CD8-positive, alpha-beta memory T cell (primary cell): ENCODE data around the gene KRTAP10-9. TPM values are rescaled to one million over a fixed set of nuclear protein-coding genes. Genes with fewer than 3 reads are reported as not detected.
"Not testable (repeated sequence)": the region's sequence is repeated elsewhere in the genome, so short reads cannot be mapped to it uniquely, and the experiment has no call there.

ENCODE experiments used
- CTCF ChIA-PET: fragments of 350-600 bp; sonication (Branson Sonifier 250); formaldehyde crosslinking; loops from one replicate; lab custom pipeline; 2021; ENCODE audit warnings: antibody characterized with exemption; lab: Charles Lee
- POLR2A ChIA-PET: fragments of 350-600 bp; sonication (Branson Sonifier 250); formaldehyde crosslinking; loops from one replicate; lab custom pipeline; 2021; ENCODE audit warnings: antibody characterized with exemption; lab: Charles Lee
- DNase-seq, 5 donors: peaks; one replicate each; pipeline versions ENCODE4 v3.0.0 to v3.0.0-alpha.2; 2020 to 2022; ENCODE audit warnings: mixed read lengths in 1 of 5
- H3K27ac ChIP-seq: one replicate; pipeline ENCODE4 v1.7.0; 2013; ENCODE audit warnings: low read depth, mild to moderate bottlenecking, low read length, moderate library complexity
- H3K27me3 ChIP-seq: 2 replicates; pipeline ENCODE4 v1.7.0; 2013; ENCODE audit warnings: low read length, mild to moderate bottlenecking; ENCODE audit not compliant: insufficient read depth, poor library complexity, severe bottlenecking
- H3K36me3 ChIP-seq: 2 replicates; pipeline ENCODE4 v1.7.0; 2013; ENCODE audit warnings: mild to moderate bottlenecking, low read length, moderate library complexity; ENCODE audit not compliant: insufficient read depth
- H3K4me1 ChIP-seq: 2 replicates; pipeline ENCODE4 v1.7.0; 2013; ENCODE audit warnings: mild to moderate bottlenecking, low read length, moderate library complexity; ENCODE audit not compliant: insufficient read depth
- H3K4me3 ChIP-seq: 2 replicates; pipeline ENCODE4 v1.7.0; 2013; ENCODE audit warnings: mild to moderate bottlenecking, low read length
- H3K9me3 ChIP-seq: 2 replicates; pipeline ENCODE4 v1.7.0; 2013; ENCODE audit warnings: mild to moderate bottlenecking, low read length
- H3K27ac Mint-ChIP-seq, 8 donors: one replicate each; pipeline ENCODE4 v1.8.0; 2020 to 2021; ENCODE audit warnings: mixed read lengths in 8 of 8, mild to moderate bottlenecking in 6 of 8, inconsistent platforms in 3 of 8, moderate library complexity in 3 of 8
- H3K27me3 Mint-ChIP-seq, 2 donors: one replicate each; pipeline ENCODE4 v1.8.0; 2020 to 2021; ENCODE audit warnings: mixed read lengths in 2 of 2, mild to moderate bottlenecking in 1 of 2, moderate library complexity in 1 of 2
- H3K36me3 Mint-ChIP-seq, 3 donors: one replicate each; pipeline ENCODE4 v1.8.0; 2020 to 2021; ENCODE audit warnings: mixed read lengths in 3 of 3, inconsistent platforms in 1 of 3, mild to moderate bottlenecking in 1 of 3
- H3K4me1 Mint-ChIP-seq, 3 donors: one replicate each; pipeline ENCODE4 v1.8.0; 2020 to 2021; ENCODE audit warnings: mixed read lengths in 3 of 3, inconsistent platforms in 1 of 3, mild to moderate bottlenecking in 1 of 3
- H3K4me3 Mint-ChIP-seq, 7 donors: one replicate each; pipeline ENCODE4 v1.8.0; 2020 to 2021; ENCODE audit warnings: mixed read lengths in 7 of 7, mild to moderate bottlenecking in 6 of 7, moderate library complexity in 4 of 7, inconsistent platforms in 2 of 7
- H3K9me3 Mint-ChIP-seq, 5 donors: one replicate each; pipeline ENCODE4 v1.8.0; 2020 to 2022; ENCODE audit warnings: mixed read lengths in 5 of 5, mild to moderate bottlenecking in 3 of 5, moderate library complexity in 2 of 5, inconsistent platforms in 1 of 5
- polyA plus RNA-seq: library from polyadenylated mRNA; unstranded; fragments of 300-500 nt; fragmentation: Illumina TruSeq; gene quantifications from one replicate; pipeline ENCODE4 v1.2.3, GENCODE V29; 2021
- total RNA-seq, 2 experiments: library from RNA; stranded (reverse); gene quantifications; one replicate each; pipeline ENCODE4 v1.2.3, GENCODE V29; 2021

KRTAP10-9 gene
- total and polyA plus RNA-seq, 3 experiments from 2014 or later = not detected

GRCh38 chr21:44654576-44655175, 27.8 kb downstream of the KRTAP10-9 start, which contains the start of gene KRTAP12-4:
TSS of gene KRTAP12-4 (minus strand) at chr21:44654659. CDS start at chr21:44654614, 45 bp downstream.
- H3K27ac ChIP-seq = no peak within 1 kb of the TSS
- peaks cover 11 to 25% (median 14%) of the 10 kb centered on the region in 5 donors for H3K9me3 Mint-ChIP-seq
- peaks cover 59 to 74% (median 70%) of the 10 kb centered on the region in 3 donors for H3K4me1 Mint-ChIP-seq
- no peak within 1 kb of the TSS for H3K4me3 ChIP-seq
- peak within 1 kb of the TSS; percentile 64 to 79 (median 71) for H3K4me3 Mint-ChIP-seq
- CTCF ChIA-PET = interaction anchor here (0.9 to 1.1 kb wide), 2 partner anchors 88 to 144 kb away, joined by 3 read pairs; no protein-coding TSS in a partner anchor
- H3K36me3 ChIP-seq = no peaks in the 10 kb centered on the region
- H3K36me3 Mint-ChIP-seq = peaks cover 3 to 14% (median 13%) of the 10 kb centered on the region in 3 donors
- POLR2A ChIA-PET = interaction anchor here (0.8 kb wide), 1 partner anchor 27 kb away, joined by 3 read pairs; no protein-coding TSS in a partner anchor
- peaks cover 63% of the 10 kb centered on the region for H3K4me1 ChIP-seq
- no peaks in the 10 kb centered on the region for H3K27me3 ChIP-seq
- H3K27ac Mint-ChIP-seq = peak within 1 kb of the TSS; percentile 84 to 98 (median 95)
- peaks cover 0 to 4% of the 10 kb centered on the region in 2 donors for H3K27me3 Mint-ChIP-seq
- DNase-seq = peak in 1 of 5 donors; percentile 64
- H3K9me3 ChIP-seq = peaks cover 9% of the 10 kb centered on the region

DNA sequence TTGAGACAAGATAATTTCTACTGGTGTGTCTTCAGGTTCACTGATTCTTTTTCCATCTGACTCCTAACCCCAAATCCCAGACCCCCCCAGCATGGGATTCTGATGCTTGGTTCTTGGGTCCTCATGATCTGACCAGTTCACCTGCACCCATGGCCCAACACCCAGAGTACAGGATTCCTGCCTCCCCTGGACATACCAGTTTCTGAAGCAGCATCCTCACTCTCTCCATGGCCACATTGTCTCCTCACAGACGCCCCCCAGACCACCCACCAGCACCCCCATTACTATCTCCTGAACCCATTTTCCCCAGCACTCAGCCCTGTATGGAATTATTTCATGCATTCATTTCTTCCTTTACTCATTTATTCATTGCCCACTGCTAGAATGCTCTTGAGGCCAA, 30.0 kb downstream of the KRTAP10-9 start:
- no peak for DNase-seq
- H3K4me1 Mint-ChIP-seq = peaks cover 67 to 77% (median 72%) of the 10 kb centered on the region in 3 donors
- H3K36me3 Mint-ChIP-seq = peaks cover 4 to 18% (median 13%) of the 10 kb centered on the region in 3 donors
- H3K4me3 Mint-ChIP-seq = peak overlapping the region; percentile 37 to 85 (median 67)
- ChIA-PET POLR2A (interaction anchor here (0.7 to 1.8 kb wide), 6 partner anchors 12 to 145 kb away, joined by 3 to 23 read pairs (median 4); partner anchors contain the start of gene UBE2G2), CTCF (interaction anchor here (0.7 to 2.1 kb wide), 8 partner anchors 27 to 146 kb away, joined by 3 to 11 read pairs (median 4); no protein-coding TSS in a partner anchor)
- peaks cover 0 to 4% of the 10 kb centered on the region in 2 donors for H3K27me3 Mint-ChIP-seq
- H3K9me3 Mint-ChIP-seq = peaks cover 11 to 25% (median 15%) of the 10 kb centered on the region in 5 donors
- Histone ChIP-seq H3K4me1 (peaks cover 68% of the 10 kb centered on the region), H3K36me3 (no peaks in the 10 kb centered on the region), H3K4me3 (peak overlapping the region; percentile 49), H3K27ac (peak overlapping the region; percentile 67), H3K9me3 (peaks cover 9% of the 10 kb centered on the region), H3K27me3 (no peaks in the 10 kb centered on the region)
- peak overlapping the region; percentile 91 to 99 (median 96) for H3K27ac Mint-ChIP-seq

- peak; percentile 48 to 91 (median 83) for DNase-seq
- Mint-ChIP-seq H3K4me1 (peaks cover 67 to 74% (median 72%) of the 10 kb centered on the region in 3 donors), H3K36me3 (peaks cover 8 to 18% (median 13%) of the 10 kb centered on the region in 3 donors), H3K27me3 (peaks cover 0 to 6% of the 10 kb centered on the region in 2 donors), H3K27ac (peak within 1 kb of the TSS; percentile 91 to 99 (median 96)), H3K9me3 (peaks cover 11 to 31% (median 16%) of the 10 kb centered on the region in 5 donors), H3K4me3 (peak within 1 kb of the TSS; percentile 37 to 85 (median 71))
- Histone ChIP-seq H3K27ac (peak within 1 kb of the TSS; percentile 67), H3K4me3 (peak within 1 kb of the TSS; percentile 49), H3K27me3 (no peaks in the 10 kb centered on the region), H3K9me3 (peaks cover 9% of the 10 kb centered on the region), H3K36me3 (no peaks in the 10 kb centered on the region), H3K4me1 (peaks cover 68% of the 10 kb centered on the region)
- POLR2A ChIA-PET = interaction anchor here (0.6 to 1.8 kb wide), 11 partner anchors 13 to 269 kb away, joined by 3 to 23 read pairs (median 3); partner anchors contain the start of gene UBE2G2
- CTCF ChIA-PET = interaction anchor here (0.7 to 2.1 kb wide), 11 partner anchors 9 to 148 kb away, joined by 3 to 11 read pairs (median 3); partner anchors contain the start of gene KRTAP12-1
Measured at GRCh38 chr21:44657635-44658540, 31.0 kb downstream of the KRTAP10-9 start, which contains the start of gene KRTAP12-3. TSS of gene KRTAP12-3 (plus strand) at chr21:44657932. CDS start at chr21:44657980, 48 bp downstream.

DNA sequence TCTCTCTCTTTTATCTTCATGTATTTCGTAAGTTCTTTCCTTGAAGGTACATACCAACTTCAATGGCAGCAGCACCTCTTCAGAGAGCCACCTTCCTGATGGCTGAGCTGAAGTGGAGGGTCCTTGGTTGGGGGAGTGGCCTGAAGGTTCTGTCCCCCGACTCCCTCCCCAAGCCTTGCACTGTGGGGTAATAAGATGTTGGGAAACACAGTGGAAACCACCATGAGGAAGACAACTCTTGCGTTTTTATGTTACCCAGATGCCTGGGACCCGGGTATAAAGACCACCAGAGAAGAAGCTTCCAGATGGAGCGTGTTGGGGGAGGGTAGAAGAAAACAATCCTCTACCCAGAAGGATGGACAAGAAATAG, 31.6 kb downstream of the KRTAP10-9 start:
- ChIA-PET CTCF (interaction anchor here (0.9 to 2.1 kb wide), 8 partner anchors 9 to 148 kb away, joined by 3 to 11 read pairs (median 4); partner anchors contain the start of gene KRTAP12-1), POLR2A (interaction anchor here (1.7 to 1.8 kb wide), 2 partner anchors 40 to 143 kb away, joined by 4 to 23 read pairs; partner anchors contain the start of gene UBE2G2)
- peaks cover 8 to 18% (median 13%) of the 10 kb centered on the region in 3 donors for H3K36me3 Mint-ChIP-seq
- H3K27me3 Mint-ChIP-seq = peaks cover 0 to 6% of the 10 kb centered on the region in 2 donors
- no peaks in the 10 kb centered on the region for H3K36me3 ChIP-seq
- H3K4me1 ChIP-seq = peaks cover 64% of the 10 kb centered on the region
- no peak for DNase-seq
- peak overlapping the region; percentile 38 for H3K4me3 ChIP-seq
- H3K4me1 Mint-ChIP-seq = peaks cover 63 to 68% (median 66%) of the 10 kb centered on the region in 3 donors
- peak overlapping the region; percentile 91 to 99 (median 96) for H3K27ac Mint-ChIP-seq
- peak overlapping the region; percentile 37 to 85 (median 71) for H3K4me3 Mint-ChIP-seq
- peaks cover 9% of the 10 kb centered on the region for H3K9me3 ChIP-seq
- peak overlapping the region; percentile 67 for H3K27ac ChIP-seq
- H3K9me3 Mint-ChIP-seq = peaks cover 11 to 33% (median 18%) of the 10 kb centered on the region in 5 donors
- H3K27me3 ChIP-seq = no peaks in the 10 kb centered on the region

DNA sequence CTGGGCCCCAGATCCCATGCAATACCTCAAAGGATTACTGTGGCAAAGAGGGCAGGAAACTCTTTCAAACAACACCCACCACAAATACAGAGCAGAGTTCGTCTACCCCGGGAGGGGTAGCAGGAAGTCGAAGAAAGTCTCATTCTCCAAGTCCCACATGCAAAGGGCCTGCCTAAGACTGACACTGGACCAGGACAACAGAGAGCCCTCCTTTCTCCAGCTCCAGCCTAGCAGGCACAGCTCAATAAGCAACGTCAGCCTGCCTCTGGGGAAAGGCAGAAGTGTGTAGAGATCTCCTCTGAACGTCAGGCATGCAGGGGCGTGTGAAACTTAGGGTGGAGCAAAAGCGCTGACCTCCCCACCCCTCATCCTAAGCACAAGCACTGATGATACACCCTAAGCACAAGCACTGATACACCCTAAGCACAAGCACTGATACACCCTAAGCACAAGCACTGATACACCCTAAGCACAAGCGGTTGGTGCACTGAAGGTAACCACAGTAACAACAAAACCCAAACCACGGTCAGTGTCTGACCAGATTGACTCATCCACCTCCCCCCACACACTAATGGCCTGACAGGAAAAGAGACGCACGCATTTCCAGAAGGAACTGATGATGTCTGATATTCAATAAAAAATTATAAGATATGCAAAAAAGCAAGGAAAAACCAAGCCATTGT, 32.2 kb downstream of the KRTAP10-9 start:
- DNase-seq = peak in 2 of 5 donors; percentile 45 to 62
- peak overlapping the region; percentile 37 to 85 (median 71) for H3K4me3 Mint-ChIP-seq
- H3K9me3 Mint-ChIP-seq = peaks cover 8 to 31% (median 22%) of the 10 kb centered on the region in 5 donors
- Histone ChIP-seq H3K36me3 (no peaks in the 10 kb centered on the region), H3K27me3 (no peaks in the 10 kb centered on the region), H3K4me1 (peaks cover 59% of the 10 kb centered on the region), H3K4me3 (peak overlapping the region; percentile 38), H3K27ac (peak overlapping the region; percentile 67), H3K9me3 (peaks cover 9% of the 10 kb centered on the region)
- H3K27ac Mint-ChIP-seq = peak overlapping the region; percentile 91 to 99 (median 96)
- H3K27me3 Mint-ChIP-seq = peaks cover 0 to 6% of the 10 kb centered on the region in 2 donors
- ChIA-PET POLR2A (interaction anchor here (1.8 kb wide), 1 partner anchor 40 kb away, joined by 23 read pairs; no protein-coding TSS in a partner anchor), CTCF (interaction anchor here (0.9 to 2.1 kb wide), 4 partner anchors 10 to 149 kb away, joined by 3 to 7 read pairs (median 5); no protein-coding TSS in a partner anchor)
- peaks cover 8 to 22% (median 13%) of the 10 kb centered on the region in 3 donors for H3K36me3 Mint-ChIP-seq
- H3K4me1 Mint-ChIP-seq = peaks cover 58 to 63% (median 60%) of the 10 kb centered on the region in 3 donors

GRCh38 chr21:44661567-44661966, 34.7 kb downstream of the KRTAP10-9 start:
- Mint-ChIP-seq H3K4me1 (peaks cover 38 to 39% (median 38%) of the 10 kb centered on the region in 3 donors), H3K36me3 (peaks cover 7 to 20% (median 8%) of the 10 kb centered on the region in 3 donors), H3K9me3 (peaks cover 4 to 22% (median 12%) of the 10 kb centered on the region in 5 donors), H3K27ac (peak overlapping the region in 1 of 8 donors; percentile 6)
- CTCF ChIA-PET, H3K36me3 ChIP-seq, H3K4me3 ChIP-seq, DNase-seq, POLR2A ChIA-PET, H3K4me3 Mint-ChIP-seq, H3K27ac ChIP-seq, H3K27me3 ChIP-seq, H3K27me3 Mint-ChIP-seq, H3K9me3 ChIP-seq: not testable (repeated sequence)
- H3K4me1 ChIP-seq = peaks cover 34% of the 10 kb centered on the region
